Kidney (tissue), 14 donors: Measurements from ENCODE around the gene NDUFA8. TPM values are rescaled to one million over a fixed set of nuclear protein-coding genes. Genes with fewer than 3 reads are reported as not detected.
A peak's percentile ranks its signal among the peaks of the same experiment; 100 is the strongest.

Experiments
- DNase-seq, 5 donors: peaks; one replicate each; pipeline ENCODE4 v3.0.0-alpha.2; 2013 to 2020
- FAIRE-seq: peaks from 2 replicates; lab custom pipeline; 2012; peaks lifted over from hg19 to GRCh38; lab: Jason Lieb, UNC
- H3K27ac ChIP-seq, 2 donors: one replicate each; pipeline ENCODE4 v1.7.0; 2013; ENCODE audit warnings: low read depth in 2 of 2, low read length in 2 of 2, inconsistent platforms in 1 of 2
- H3K27me3 ChIP-seq: one replicate; pipeline ENCODE4 v1.7.1; 2013; ENCODE audit warnings: low read length, inconsistent platforms; ENCODE audit not compliant: control insufficient read depth, insufficient read depth
- H3K36me3 ChIP-seq, 3 donors: one replicate each; pipeline versions ENCODE4 v1.7.0 to v1.7.1; 2013; ENCODE audit warnings: low read length in 3 of 3, control low read depth in 1 of 3, inconsistent platforms in 1 of 3; ENCODE audit not compliant: insufficient read depth in 3 of 3, control insufficient read depth in 2 of 3
- H3K4me1 ChIP-seq, 3 donors: one replicate each; pipeline versions ENCODE4 v1.7.0 to v1.7.1; 2013; ENCODE audit warnings: low read length in 3 of 3, inconsistent platforms in 1 of 3, low read depth in 1 of 3; ENCODE audit not compliant: control insufficient read depth in 2 of 3, insufficient read depth in 2 of 3
- H3K4me3 ChIP-seq, 3 donors: one replicate each; pipeline versions ENCODE4 v1.7.0 to v1.8.1; 2013; ENCODE audit warnings: low read length in 3 of 3, control low read depth in 1 of 3, inconsistent platforms in 1 of 3
- H3K9ac ChIP-seq, 3 donors: one replicate each; pipeline versions ENCODE4 v1.7.0 to v1.7.1; 2013; ENCODE audit warnings: low read length in 3 of 3, control low read depth in 1 of 3, inconsistent platforms in 1 of 3
- H3K9me3 ChIP-seq, 3 donors: one replicate each; pipeline versions ENCODE4 v1.7.0 to v1.7.1; 2013; ENCODE audit warnings: low read length in 3 of 3, control low read depth in 1 of 3, inconsistent platforms in 1 of 3; ENCODE audit not compliant: control insufficient read depth in 2 of 3, insufficient read depth in 1 of 3
- intact Hi-C: fragments of 100-400 bp; cut with DNase I; formaldehyde crosslinking; loops from one replicate; pipeline ENCODE4 v1.11.1; 2022
- polyA plus RNA-seq: library from polyadenylated mRNA; stranded (reverse); fragments of 350-450 nt; fragmentation: Illumina TruSeq; extraction: RNeasy Lipid Tissue Mini Kit (QIAGEN cat#74804); gene quantifications from one replicate; pipeline ENCODE4 v1.2.3, GENCODE V29; 2014; ENCODE audit warnings: low read depth, low replicate concordance; ENCODE audit not compliant: insufficient read depth
- total RNA-seq: library from RNA; stranded (reverse); fragmentation: NEBNext Ultra II Directional; extraction: Animal tissue kit (Norgen Biotek cat#: 25700); gene quantifications from one replicate; pipeline ENCODE4 v1.2.1, GENCODE V29; 2021
- TF ChIP-seq, protein P1 (sequence below): IDR thresholded peaks from 3 replicates; pipeline ENCODE4 v1.5.1; 2012; ENCODE audit warnings: mild to moderate bottlenecking, moderate library complexity, borderline replicate concordance; ENCODE audit not compliant: insufficient read depth; ENCODE audit errors: extremely low read depth
- donor health status: control.
- donor health status: control.
- donor health status: control.
- donor health status: control.
- donor health status: control.
- donor health status: DM: yes; HTN: yes; CAD: no.
- donor health status: Normal renal cell carcinoma (clear cell type).

NDUFA8 gene
- total and polyA plus RNA-seq, 2 donors from 2014 or later, result 42.5 to 264 TPM

DNA sequence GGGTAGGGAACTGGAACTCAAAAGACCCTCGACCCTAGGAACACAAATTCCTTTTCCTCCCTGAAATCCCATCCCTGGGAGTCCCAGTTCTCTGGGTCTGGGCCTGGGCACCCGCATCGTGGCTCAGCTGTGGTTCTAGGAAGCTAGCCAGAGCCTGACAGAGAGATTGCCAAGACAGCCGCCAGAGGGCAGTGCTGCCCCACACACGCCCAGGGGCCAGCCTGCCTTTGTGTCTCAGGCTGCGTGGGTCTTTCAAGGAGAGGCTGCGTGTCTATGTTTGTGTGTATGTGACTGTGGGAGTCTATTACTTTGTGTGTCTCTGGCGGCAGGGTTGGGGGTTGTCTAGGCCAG, 34.4 kb downstream of the NDUFA8 start:
- no peak overlapping the region for H3K27ac ChIP-seq
- no peak overlapping the region for H3K4me3 ChIP-seq
- peaks cover 10% of the 10 kb centered on the region for H3K27me3 ChIP-seq
- H3K4me1 ChIP-seq, result peaks cover 0 to 8% (median 0%) of the 10 kb centered on the region in 3 donors
- no peak overlapping the region for H3K9ac ChIP-seq
- no peaks in the 10 kb centered on the region for H3K9me3 ChIP-seq
- FAIRE-seq, result no peak
- no peaks in the 10 kb centered on the region for H3K36me3 ChIP-seq
- TF ChIP-seq, protein P1, sequence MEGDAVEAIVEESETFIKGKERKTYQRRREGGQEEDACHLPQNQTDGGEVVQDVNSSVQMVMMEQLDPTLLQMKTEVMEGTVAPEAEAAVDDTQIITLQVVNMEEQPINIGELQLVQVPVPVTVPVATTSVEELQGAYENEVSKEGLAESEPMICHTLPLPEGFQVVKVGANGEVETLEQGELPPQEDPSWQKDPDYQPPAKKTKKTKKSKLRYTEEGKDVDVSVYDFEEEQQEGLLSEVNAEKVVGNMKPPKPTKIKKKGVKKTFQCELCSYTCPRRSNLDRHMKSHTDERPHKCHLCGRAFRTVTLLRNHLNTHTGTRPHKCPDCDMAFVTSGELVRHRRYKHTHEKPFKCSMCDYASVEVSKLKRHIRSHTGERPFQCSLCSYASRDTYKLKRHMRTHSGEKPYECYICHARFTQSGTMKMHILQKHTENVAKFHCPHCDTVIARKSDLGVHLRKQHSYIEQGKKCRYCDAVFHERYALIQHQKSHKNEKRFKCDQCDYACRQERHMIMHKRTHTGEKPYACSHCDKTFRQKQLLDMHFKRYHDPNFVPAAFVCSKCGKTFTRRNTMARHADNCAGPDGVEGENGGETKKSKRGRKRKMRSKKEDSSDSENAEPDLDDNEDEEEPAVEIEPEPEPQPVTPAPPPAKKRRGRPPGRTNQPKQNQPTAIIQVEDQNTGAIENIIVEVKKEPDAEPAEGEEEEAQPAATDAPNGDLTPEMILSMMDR, result peak; percentile 97
- peak; percentile 83 to 89 (median 86) for DNase-seq
- intact Hi-C loops, result no loop called here

DNA sequence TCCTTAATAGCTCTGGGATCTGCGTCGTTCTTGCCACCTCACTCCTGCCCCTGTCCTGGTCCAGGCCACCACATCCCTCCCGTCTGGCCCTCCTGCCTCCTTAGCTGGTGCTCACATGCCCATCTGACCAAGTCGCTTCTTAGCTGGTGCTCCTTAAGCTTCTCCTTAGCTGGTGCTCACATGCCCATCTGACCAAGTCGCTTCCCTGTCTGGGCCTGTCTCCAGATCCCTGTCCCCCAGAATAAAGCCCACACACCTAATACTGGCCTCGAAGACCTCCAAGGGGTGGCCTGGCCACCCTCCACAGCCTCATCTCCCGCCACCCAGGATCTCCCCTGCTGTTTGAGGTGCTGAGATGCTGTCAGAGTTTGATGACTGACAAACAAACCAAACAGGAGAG, 35.1 kb downstream of the NDUFA8 start:
- H3K9me3 ChIP-seq, result no peaks in the 10 kb centered on the region
- no peaks in the 10 kb centered on the region for H3K36me3 ChIP-seq
- H3K4me3 ChIP-seq, result no peak overlapping the region
- H3K27me3 ChIP-seq, result peaks cover 10% of the 10 kb centered on the region
- no peak overlapping the region for H3K9ac ChIP-seq
- DNase-seq (peak in 1 of 5 donors; percentile 34), FAIRE-seq (no peak)
- intact Hi-C loops, result loop anchor here (5.0 kb wide), 1 partner anchor 228 kb away; no protein-coding TSS in a partner anchor
- no peak overlapping the region for H3K27ac ChIP-seq
- TF ChIP-seq, protein P1, result no peak
- peaks cover 0 to 8% (median 0%) of the 10 kb centered on the region in 3 donors for H3K4me1 ChIP-seq

DNA sequence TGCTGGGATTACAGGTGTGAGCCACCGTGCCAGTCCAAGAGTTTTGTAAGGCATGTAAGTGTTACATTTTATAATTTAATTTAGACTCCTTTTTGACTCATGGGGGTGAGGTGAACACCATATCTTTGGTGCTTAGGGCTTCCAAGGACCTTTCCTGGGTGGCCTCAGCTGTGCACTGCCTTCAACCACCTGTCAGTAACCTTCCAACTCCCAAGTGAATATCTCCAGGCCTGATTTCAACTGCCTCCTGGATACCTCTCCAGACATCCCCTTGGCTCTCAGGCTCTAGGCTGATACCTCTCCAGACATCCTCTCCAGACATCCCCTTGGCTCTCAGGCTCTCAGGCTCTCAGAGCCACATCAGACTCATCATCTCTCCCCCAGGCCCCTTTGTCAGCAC, 35.5 kb downstream of the NDUFA8 start:
- no peaks in the 10 kb centered on the region for H3K9me3 ChIP-seq
- H3K36me3 ChIP-seq, result no peaks in the 10 kb centered on the region
- DNase-seq, result no peak
- intact Hi-C loops, result loop anchor here (5.0 kb wide), 1 partner anchor 228 kb away; no protein-coding TSS in a partner anchor
- no peak for FAIRE-seq
- H3K27me3 ChIP-seq, result peaks cover 10% of the 10 kb centered on the region
- H3K9ac ChIP-seq, result no peak overlapping the region
- no peak overlapping the region for H3K27ac ChIP-seq
- no peak overlapping the region for H3K4me3 ChIP-seq
- H3K4me1 ChIP-seq, result peaks cover 0 to 8% (median 0%) of the 10 kb centered on the region in 3 donors
- TF ChIP-seq, protein P1, result no peak
